Activated CD8-positive, alpha-beta memory T cell treated with anti-CD3 and anti-CD28 coated beads, Interleukin-2, amount 50 U/mL, for 48 hours (primary cell): Measurements from ENCODE around the gene SYNM.

Experiments used
- DNase-seq: peaks from one replicate; pipeline ENCODE4 v3.0.0-alpha.2; 2020

SYNM gene

GRCh38 chr15:99086327-99086667, 18.6 kb upstream of the SYNM start:
- no peak for DNase-seq

- DNase-seq: no peak
Measured at GRCh38 chr15:99087405-99087943, 17.4 kb upstream of the SYNM start.

GRCh38 chr15:99090011-99090699, 14.7 kb upstream of the SYNM start:
- DNase-seq: no peak

- DNase-seq: no peak
Measured at GRCh38 chr15:99090938-99091337, 13.9 kb upstream of the SYNM start.

GRCh38 chr15:99092554-99093172, 12.2 kb upstream of the SYNM start:
- no peak for DNase-seq

- DNase-seq: no peak
Measured at GRCh38 chr15:99095626-99096025, 9.3 kb upstream of the SYNM start.

GRCh38 chr15:99096173-99096893, 8.5 kb upstream of the SYNM start:
- no peak for DNase-seq

- DNase-seq: no peak
Measured at GRCh38 chr15:99096894-99097426, 7.9 kb upstream of the SYNM start.

GRCh38 chr15:99097441-99098410, 7.2 kb upstream of the SYNM start:
- DNase-seq: no peak

- DNase-seq: no peak
Measured at GRCh38 chr15:99098426-99098825, 6.5 kb upstream of the SYNM start.

GRCh38 chr15:99098991-99099390, 5.9 kb upstream of the SYNM start:
- DNase-seq: no peak

- no peak for DNase-seq
Measured at GRCh38 chr15:99099661-99100060, 5.2 kb upstream of the SYNM start.

- DNase-seq: peak; percentile 76
Measured at GRCh38 chr15:99100245-99101173, 4.4 kb upstream of the SYNM start.

GRCh38 chr15:99101501-99101900, 3.4 kb upstream of the SYNM start:
- DNase-seq: no peak

- no peak for DNase-seq
Measured at GRCh38 chr15:99102332-99103235, 2.3 kb upstream of the SYNM start.

- DNase-seq: no peak
Measured at GRCh38 chr15:99103279-99103678, 1.6 kb upstream of the SYNM start.

GRCh38 chr15:99105514-99106341, 848 bp downstream of the SYNM start:
- peak; percentile 64 for DNase-seq

GRCh38 chr15:99106417-99107220, 1.7 kb downstream of the SYNM start:
- no peak for DNase-seq
